Measurements from ENCODE around the gene IQSEC1. TPM values are rescaled to one million over a fixed set of nuclear protein-coding genes. Genes with fewer than 3 reads are reported as not detected.

The IQSEC1 gene
- total and polyA plus RNA-seq, 10 of the 15 experiments (the other 5 are each of a cell fraction or from before 2014, with no cell fraction given): 0.92 to 55.2 (median 8.5) TPM

DNA sequence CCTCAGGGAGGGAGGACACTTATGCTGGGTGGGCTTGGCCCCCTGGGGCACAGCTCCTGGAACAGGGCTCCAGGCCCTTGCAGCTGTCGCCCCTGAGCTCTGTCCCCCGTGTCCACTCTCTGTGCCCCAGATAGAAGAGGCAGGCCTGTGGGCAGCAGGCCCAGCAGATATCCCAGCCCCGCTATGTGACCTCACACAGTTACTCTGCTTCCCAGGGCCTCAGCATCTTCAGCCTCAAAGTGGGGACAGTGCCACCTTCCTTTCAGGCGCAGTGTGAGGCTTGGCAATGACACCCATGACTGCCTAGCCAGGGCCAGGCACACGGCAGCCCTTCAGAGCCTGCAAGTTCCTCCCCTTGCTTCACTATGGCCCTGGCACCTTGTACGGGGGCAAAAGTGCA, 98.4 kb downstream of the IQSEC1 start:
- TF ChIP-seq, protein P1, sequence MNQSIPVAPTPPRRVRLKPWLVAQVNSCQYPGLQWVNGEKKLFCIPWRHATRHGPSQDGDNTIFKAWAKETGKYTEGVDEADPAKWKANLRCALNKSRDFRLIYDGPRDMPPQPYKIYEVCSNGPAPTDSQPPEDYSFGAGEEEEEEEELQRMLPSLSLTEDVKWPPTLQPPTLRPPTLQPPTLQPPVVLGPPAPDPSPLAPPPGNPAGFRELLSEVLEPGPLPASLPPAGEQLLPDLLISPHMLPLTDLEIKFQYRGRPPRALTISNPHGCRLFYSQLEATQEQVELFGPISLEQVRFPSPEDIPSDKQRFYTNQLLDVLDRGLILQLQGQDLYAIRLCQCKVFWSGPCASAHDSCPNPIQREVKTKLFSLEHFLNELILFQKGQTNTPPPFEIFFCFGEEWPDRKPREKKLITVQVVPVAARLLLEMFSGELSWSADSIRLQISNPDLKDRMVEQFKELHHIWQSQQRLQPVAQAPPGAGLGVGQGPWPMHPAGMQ (IDR thresholded peaks at IDR 0.05; ENCODE audit: borderline replicate concordance): no peak
- TF ChIP-seq MTA3 (IDR thresholded peaks at IDR 0.05; ENCODE audit: borderline replicate concordance, low read length): no peak
- TF ChIP-seq, protein P2, sequence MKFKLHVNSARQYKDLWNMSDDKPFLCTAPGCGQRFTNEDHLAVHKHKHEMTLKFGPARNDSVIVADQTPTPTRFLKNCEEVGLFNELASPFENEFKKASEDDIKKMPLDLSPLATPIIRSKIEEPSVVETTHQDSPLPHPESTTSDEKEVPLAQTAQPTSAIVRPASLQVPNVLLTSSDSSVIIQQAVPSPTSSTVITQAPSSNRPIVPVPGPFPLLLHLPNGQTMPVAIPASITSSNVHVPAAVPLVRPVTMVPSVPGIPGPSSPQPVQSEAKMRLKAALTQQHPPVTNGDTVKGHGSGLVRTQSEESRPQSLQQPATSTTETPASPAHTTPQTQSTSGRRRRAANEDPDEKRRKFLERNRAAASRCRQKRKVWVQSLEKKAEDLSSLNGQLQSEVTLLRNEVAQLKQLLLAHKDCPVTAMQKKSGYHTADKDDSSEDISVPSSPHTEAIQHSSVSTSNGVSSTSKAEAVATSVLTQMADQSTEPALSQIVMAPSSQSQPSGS (IDR thresholded peaks at IDR 0.05; ENCODE audit: low read length): no peak
- TF ChIP-seq NFXL1 (IDR thresholded peaks at IDR 0.05; ENCODE audit: borderline replicate concordance): no peak
- TF ChIP-seq ZZZ3 (IDR thresholded peaks at IDR 0.05; ENCODE audit: control insufficient read depth, insufficient read length, low read depth): no peak
- no peak for TF ChIP-seq TAF1 (IDR thresholded peaks at IDR 0.05; ENCODE audit: borderline replicate concordance, low read depth, low read length)
- TF ChIP-seq, protein P3, sequence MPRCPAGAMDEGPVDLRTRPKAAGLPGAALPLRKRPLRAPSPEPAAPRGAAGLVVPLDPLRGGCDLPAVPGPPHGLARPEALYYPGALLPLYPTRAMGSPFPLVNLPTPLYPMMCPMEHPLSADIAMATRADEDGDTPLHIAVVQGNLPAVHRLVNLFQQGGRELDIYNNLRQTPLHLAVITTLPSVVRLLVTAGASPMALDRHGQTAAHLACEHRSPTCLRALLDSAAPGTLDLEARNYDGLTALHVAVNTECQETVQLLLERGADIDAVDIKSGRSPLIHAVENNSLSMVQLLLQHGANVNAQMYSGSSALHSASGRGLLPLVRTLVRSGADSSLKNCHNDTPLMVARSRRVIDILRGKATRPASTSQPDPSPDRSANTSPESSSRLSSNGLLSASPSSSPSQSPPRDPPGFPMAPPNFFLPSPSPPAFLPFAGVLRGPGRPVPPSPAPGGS (IDR thresholded peaks at IDR 0.05; ENCODE audit: borderline replicate concordance, insufficient read depth, low read depth, low read length, poor library complexity, severe bottlenecking): no peak
- TF ChIP-seq CHD1 (IDR thresholded peaks at IDR 0.05; ENCODE audit: low read depth, low read length): no peak
- TF ChIP-seq FOS (IDR thresholded peaks at IDR 0.05; ENCODE audit: borderline replicate concordance, extremely low read depth, insufficient read length): no peak
- TF ChIP-seq PBX3 (IDR thresholded peaks at IDR 0.05; ENCODE audit: insufficient replicate concordance, low read depth, low read length): no peak
- TF ChIP-seq RFX5 (IDR thresholded peaks at IDR 0.05; ENCODE audit: low read depth, low read length): no peak
- no peak for TF ChIP-seq CHD2 (IDR thresholded peaks at IDR 0.05; ENCODE audit: borderline replicate concordance, low read depth, low read length)
- H3K79me2 ChIP-seq (ENCODE audit: control insufficient read depth, insufficient read depth, low read length): peaks cover 6% of the 10 kb centered on the region
- SMC1A ChIA-PET (ENCODE audit: uncharacterized antibody, unreplicated experiment): interaction anchor here (1.2 to 1.8 kb wide), 3 partner anchors 9 to 25 kb away, joined by 5 to 7 read pairs (median 5); no protein-coding TSS in a partner anchor
- POLR2A ChIA-PET: interaction anchor here (1.1 kb wide), 1 partner anchor 277 kb away, joined by 4 read pairs; no protein-coding TSS in a partner anchor
- no peaks in the 10 kb centered on the region for H3K9me3 ChIP-seq (replicated peaks; ENCODE audit: control insufficient read depth, insufficient read depth, low read length)
- no peak overlapping the region for H3K27ac ChIP-seq (ENCODE audit: control insufficient read depth, insufficient read depth)
- H3K27me3 ChIP-seq (replicated peaks in 1 of 2; ENCODE audit: control insufficient read depth in 2 of 2, insufficient read depth in 2 of 2, low read length in 1 of 2): no peaks in the 10 kb centered on the region
- RAD21 ChIA-PET (ENCODE audit: unreplicated experiment): no interaction called here
- ATAC-seq (peak; percentile 27; the same call in 2 of the 3 replicates), DNase-seq (ENCODE audit: low read depth, low spot score) (no peak), FAIRE-seq (no peak)
- H3K4me3 ChIP-seq: no peak overlapping the region
- H3K36me3 ChIP-seq (ENCODE audit: control insufficient read depth in 2 of 2, insufficient read depth in 2 of 2, low read length in 1 of 2): peaks cover 3% of the 10 kb centered on the region in 2 experiments; a peak in 2 of 4 replicates
- H2AFZ ChIP-seq (ENCODE audit: control insufficient read depth, low read depth, low read length): no peak overlapping the region
- intact Hi-C loops (cut with micrococcal nuclease; ENCODE audit: unreplicated experiment) (no loop called here), in situ Hi-C loops (cut with MboI) (no loop called here)
- H3K4me2 ChIP-seq (ENCODE audit: control insufficient read depth, insufficient read depth): no peak overlapping the region
- WGBS (ENCODE audit: insufficient coverage, insufficient replicate concordance, low lambda C conversion rate, missing lambda C conversion rate): 96% methylated on average over 6 of the region's 6 CpGs
- peaks cover 10% of the 10 kb centered on the region for H3K4me1 ChIP-seq (ENCODE audit: control insufficient read depth, insufficient read depth, low read length)
- H4K20me1 ChIP-seq (ENCODE audit: control insufficient read depth, insufficient read depth): peaks cover 7% of the 10 kb centered on the region; the same call in 1 of the 2 replicates
- CTCF ChIA-PET: interaction anchor here (0.9 to 4.1 kb wide), 5 partner anchors 9 to 133 kb away, joined by 3 to 22 read pairs (median 4); partner anchors contain the start of gene RPL32
- no peak overlapping the region for H3K9ac ChIP-seq (ENCODE audit: control insufficient read depth, insufficient read depth, low read length)
- no TSS peak for BruUV-seq (replicated peaks)

Data from GM12878 (cell line).